Neural cell (in vitro differentiated cells): ENCODE results near the gene AIM2.
"Not testable (repeated sequence)": the region's sequence is repeated elsewhere in the genome, so short reads cannot be mapped to it uniquely, and the experiment has no call there.

Experiments used
- CTCF ChIP-seq: fragments of 450-650 bp; IDR thresholded peaks from 2 replicates; pipeline ENCODE4 v1.5.1; 2014; ENCODE audit warnings: antibody characterized with exemption, mild to moderate bottlenecking, moderate library complexity; ENCODE audit not compliant: poor library complexity, severe bottlenecking
- EP300 ChIP-seq: fragments of 450-650 bp; conservative IDR thresholded peaks from 2 replicates; pipeline ENCODE4 v1.6.1; 2014; ENCODE audit warnings: antibody characterized with exemption, mild to moderate bottlenecking, moderate library complexity; ENCODE audit not compliant: poor library complexity, severe bottlenecking
- EZH2 ChIP-seq: fragments of 200-600, 300-800 bp; shearing (Covaris generic), sonication (generic); IDR thresholded peaks from 2 replicates; pipeline ENCODE4 v1.6.1; 2014; ENCODE audit warnings: antibody characterized with exemption, low read length, borderline replicate concordance, mild to moderate bottlenecking; ENCODE audit not compliant: insufficient read depth, poor library complexity, severe bottlenecking
- MXI1 ChIP-seq: fragments of 450-650 bp; conservative IDR thresholded peaks from 2 replicates; pipeline ENCODE4 v1.6.1; 2014; ENCODE audit warnings: antibody characterized with exemption, mild to moderate bottlenecking; ENCODE audit not compliant: poor library complexity, severe bottlenecking
- POLR2AphosphoS5 ChIP-seq: IDR thresholded peaks from 2 replicates; pipeline ENCODE4 v1.6.1; 2012
- RAD21 ChIP-seq: fragments of 450-650 bp; conservative IDR thresholded peaks from 2 replicates; pipeline ENCODE4 v1.6.1; 2014; ENCODE audit warnings: antibody characterized with exemption, mild to moderate bottlenecking, moderate library complexity
- REST ChIP-seq: IDR thresholded peaks from 2 replicates; pipeline ENCODE4 v1.6.1; 2012; ENCODE audit warnings: borderline replicate concordance
- SMC3 ChIP-seq: fragments of 450-650 bp; conservative IDR thresholded peaks from 2 replicates; pipeline ENCODE4 v1.6.1; 2014; ENCODE audit warnings: antibody characterized with exemption, mild to moderate bottlenecking, moderate library complexity; ENCODE audit not compliant: poor library complexity
- TAF1 ChIP-seq: IDR thresholded peaks from 2 replicates; pipeline ENCODE4 v1.6.1; 2012; ENCODE audit warnings: low read depth

- not testable (repeated sequence) for TF ChIP-seq CTCF, RAD21, POLR2AphosphoS5, EZH2, EP300, MXI1, SMC3, REST, TAF1
These were observed 26.5 kb upstream of the AIM2 start for GRCh38 chr1:159103021-159103420.
